Measurements from ENCODE around the gene DENND1B.
"Not testable (repeated sequence)": the region's sequence is repeated elsewhere in the genome, so short reads cannot be mapped to it uniquely, and the experiment has no call there.

Gene DENND1B

GRCh38 chr1:197619008-197619640 is 156.2 kb downstream of the DENND1B start:
- DNase-seq = no peak

GRCh38 chr1:197618061-197618460 is 157.2 kb downstream of the DENND1B start:
- DNase-seq = no peak

DNA sequence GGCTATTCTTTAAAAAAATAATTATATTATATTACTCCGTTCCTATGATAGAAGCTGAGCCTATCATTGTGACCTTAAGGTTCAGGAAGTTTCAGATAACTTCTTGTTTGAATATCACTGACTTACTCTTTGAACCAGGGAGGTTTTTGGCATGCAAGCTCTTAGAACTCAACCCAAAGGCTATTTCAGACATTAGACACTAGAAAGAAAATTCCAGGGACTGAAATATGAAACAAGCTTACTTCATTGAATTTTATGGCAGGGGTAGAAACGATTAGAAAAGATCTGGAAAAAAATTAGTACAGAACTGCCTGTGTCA is 159.6 kb downstream of the DENND1B start:
- DNase-seq = no peak

DNA sequence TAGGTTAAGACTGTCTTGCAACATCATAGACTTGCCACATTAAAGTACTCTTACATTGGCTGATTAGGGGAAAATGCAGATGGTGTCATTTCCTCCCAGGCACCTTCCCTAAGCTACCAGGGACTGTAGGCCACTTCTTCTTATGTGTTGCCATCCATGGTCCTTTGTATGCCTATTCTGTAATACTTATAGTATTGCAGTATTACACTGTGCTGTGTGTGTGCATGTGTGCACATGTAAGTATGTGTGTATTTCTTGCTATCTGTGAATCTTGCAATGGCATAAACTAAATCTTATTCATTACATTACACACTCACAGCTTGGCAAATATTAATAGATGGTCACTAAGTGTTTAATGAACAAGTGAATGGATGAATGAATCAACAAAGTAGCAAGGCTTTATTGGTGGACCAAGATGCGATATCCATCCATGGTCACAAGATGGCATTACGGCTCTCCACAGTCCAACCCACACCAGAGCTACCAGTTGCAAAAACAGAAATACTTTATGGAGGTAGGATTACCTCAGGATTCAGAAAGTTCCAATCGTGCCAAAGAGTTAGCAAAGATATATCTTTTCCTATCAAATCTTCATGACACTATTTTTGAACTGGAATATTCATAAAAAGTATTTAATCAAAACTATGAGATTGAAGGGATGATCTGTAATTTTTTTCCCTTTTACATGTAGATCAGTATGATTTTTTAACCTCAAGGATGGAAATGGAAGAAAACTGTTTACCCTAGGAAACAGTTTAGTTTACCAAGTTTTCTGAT is 160.2 kb downstream of the DENND1B start:
- DNase-seq = no peak

DNA sequence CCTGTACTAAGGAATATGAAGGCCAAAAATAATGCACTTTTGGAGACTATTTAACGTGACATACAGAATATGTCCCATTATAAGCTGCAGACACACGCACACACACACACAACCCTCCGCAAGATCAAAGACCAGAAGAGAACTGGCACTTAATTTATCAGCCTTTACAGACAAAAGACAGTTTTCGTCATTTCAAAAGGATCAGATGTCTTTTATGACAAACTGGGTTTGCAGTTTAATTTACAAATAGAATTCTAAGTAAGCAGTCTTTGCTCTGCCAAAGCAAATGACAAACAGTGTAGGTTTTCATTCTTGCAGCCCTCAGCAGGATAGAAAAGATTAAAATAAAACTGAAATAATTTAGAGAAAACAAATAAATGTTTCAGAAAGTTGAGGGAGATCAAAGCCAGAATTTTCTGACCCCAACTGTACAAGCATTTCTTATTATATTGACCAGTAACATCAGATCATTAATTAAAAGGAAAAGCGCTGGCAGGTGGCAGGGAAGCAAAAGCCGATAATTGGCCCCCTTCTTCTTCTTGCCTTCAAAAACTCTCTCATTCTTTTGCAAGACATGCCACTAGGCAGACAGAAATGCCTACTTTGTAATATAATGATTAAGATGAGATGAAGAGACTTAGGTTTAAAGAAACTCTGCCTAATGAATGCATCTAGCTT is 169.0 kb downstream of the DENND1B start:
- DNase-seq = no peak

GRCh38 chr1:197604302-197604701 is 171.0 kb downstream of the DENND1B start:
- DNase-seq = no peak

- DNase-seq = no peak
Observed at GRCh38 chr1:197600751-197601150, 174.5 kb downstream of the DENND1B start.

GRCh38 chr1:197599789-197600188 is 175.5 kb downstream of the DENND1B start:
- no peak for DNase-seq

- no peak for DNase-seq
Observed at GRCh38 chr1:197598935-197599334, 176.3 kb downstream of the DENND1B start.

- no peak for DNase-seq
Observed at GRCh38 chr1:197595304-197595904, 179.9 kb downstream of the DENND1B start.

DNA sequence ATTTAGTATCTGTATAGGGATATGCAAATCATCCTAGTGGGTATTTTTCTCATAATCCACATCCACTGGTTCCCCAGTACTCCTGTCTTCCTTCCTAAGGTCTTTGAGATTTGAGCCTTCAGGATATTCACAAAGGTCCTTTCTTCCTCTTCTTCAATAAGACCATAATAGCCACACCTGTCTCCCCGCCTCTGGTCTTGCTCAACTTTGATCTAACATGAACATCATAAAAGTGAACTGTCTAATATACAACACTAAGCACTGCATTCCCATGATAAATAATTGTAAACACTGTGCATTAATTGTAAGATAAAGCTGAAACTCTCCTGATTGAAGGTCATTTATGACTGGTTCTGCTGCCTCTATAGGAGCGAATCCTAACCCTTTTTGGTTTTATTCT is 184.6 kb downstream of the DENND1B start:
- DNase-seq = no peak

GRCh38 chr1:197585809-197586208 is 189.5 kb downstream of the DENND1B start:
- DNase-seq = no peak

GRCh38 chr1:197577580-197577979 is 197.7 kb downstream of the DENND1B start:
- no peak for DNase-seq

DNA sequence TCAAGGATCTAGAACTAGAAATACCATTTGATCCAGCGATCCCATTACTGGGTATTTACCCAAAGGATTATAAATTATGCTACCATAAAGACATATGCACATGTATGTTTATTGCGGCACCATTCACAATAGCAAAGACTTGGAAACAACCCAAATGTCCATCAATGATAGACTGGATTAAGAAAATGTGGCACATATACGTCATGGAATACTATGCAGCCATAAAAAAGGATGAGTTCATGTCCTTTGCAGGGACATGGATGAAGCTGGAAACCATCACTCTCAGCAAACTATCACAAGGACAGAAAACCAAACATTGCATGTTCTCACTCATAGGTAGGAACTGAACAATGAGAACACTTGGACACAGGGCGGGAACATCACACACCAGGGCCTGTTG is 199.7 kb downstream of the DENND1B start:
- DNase-seq = not testable (repeated sequence)

GRCh38 chr1:197572169-197572568 is 203.1 kb downstream of the DENND1B start:
- no peak for DNase-seq

DNA sequence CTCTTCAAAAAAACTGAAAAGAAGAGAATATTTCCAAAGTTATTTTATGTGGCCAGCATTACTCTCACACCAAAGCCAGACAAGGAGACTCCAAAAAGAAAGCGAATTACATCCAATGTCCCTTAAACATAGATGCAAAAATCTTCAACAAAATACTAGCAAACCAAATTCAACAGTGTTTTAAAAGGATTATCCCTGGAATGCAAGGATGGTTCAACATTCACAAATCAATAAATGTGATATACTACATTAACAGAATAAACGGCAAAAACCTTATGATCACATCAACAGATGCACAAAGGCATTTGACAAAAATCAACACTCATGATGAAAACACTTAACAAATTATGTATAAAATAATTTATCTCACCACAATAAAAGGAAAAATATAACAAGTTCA is 207.8 kb downstream of the DENND1B start:
- no peak for DNase-seq

DNA sequence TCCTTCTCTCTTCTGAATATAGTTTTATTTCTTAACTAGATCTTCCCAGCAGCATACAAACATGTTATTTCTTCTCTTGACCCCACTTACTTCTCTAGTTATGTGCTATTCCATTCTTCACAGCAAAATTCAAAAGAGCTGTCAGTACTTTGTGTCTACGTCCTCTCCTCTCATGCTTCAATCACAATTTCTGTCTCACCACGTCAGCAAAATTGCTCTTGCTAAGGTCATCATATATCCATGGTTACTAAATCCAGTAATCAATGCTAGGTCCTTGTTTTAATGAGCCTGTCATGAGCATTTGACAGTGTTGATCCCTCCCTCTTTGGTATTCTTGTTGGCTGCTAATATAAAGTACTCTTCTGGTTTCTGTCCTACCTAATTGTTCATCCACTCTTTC is 214.2 kb downstream of the DENND1B start:
- DNase-seq = no peak

GRCh38 chr1:197559655-197560054 is 215.6 kb downstream of the DENND1B start:
- DNase-seq = no peak

DNA sequence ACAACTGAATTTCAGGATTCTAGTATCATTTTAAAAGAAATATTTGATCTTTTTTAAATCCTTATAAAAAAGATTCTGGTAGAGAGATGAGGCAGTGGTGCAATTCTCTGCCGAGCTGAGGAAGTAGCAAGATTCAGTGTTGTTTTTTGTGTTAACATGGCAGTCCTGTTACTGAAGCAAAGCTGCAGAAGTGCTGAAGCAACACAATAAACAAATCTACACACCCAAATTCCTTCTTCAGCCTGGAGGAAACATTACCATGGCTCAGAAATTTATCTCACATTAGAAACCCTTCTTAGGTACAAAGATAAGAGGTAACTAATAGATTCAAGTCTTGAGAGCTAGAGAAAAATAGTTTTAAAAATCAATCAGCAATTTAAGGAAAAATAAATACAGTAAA is 216.0 kb downstream of the DENND1B start:
- DNase-seq = no peak

GRCh38 chr1:197557302-197557701 is 218.0 kb downstream of the DENND1B start:
- DNase-seq = no peak

GRCh38 chr1:197553281-197553680 is 222.0 kb downstream of the DENND1B start:
- DNase-seq = no peak

- no peak for DNase-seq
Observed at GRCh38 chr1:197546989-197547388, 228.3 kb downstream of the DENND1B start.

- no peak for DNase-seq
Observed at GRCh38 chr1:197544553-197544952, 230.7 kb downstream of the DENND1B start.

- no peak for DNase-seq
Observed at GRCh38 chr1:197544130-197544529, 231.2 kb downstream of the DENND1B start.

All from stimulated activated naive CD4-positive, alpha-beta T cell treated with Interleukin-2 at 50 U/mL for 16 hours (primary cell).